Natural killer cell (primary cell): Measurements from ENCODE around the gene RBM38. TPM values are rescaled to one million over a fixed set of nuclear protein-coding genes. Genes with fewer than 3 reads are reported as not detected.

ENCODE experiments used
- ATAC-seq, 3 donors: fragments of 150-1000 bp in 2 of 3; fragments of 200-7000 bp in 1 of 3; cut with Tn5 transposase; 1 replicate in 1 of 3; 2 replicates in 2 of 3; pipeline ENCODE4 v1.10.0; 2021; ENCODE audit warnings: mild to moderate bottlenecking in 2 of 3, moderate library complexity in 2 of 3
- DNase-seq, 2 donors: peaks; one replicate each; pipeline versions ENCODE4 v3.0.0 to v3.0.0-alpha.2; 2013 to 2021; ENCODE audit warnings: mixed read lengths in 1 of 2
- H3K27ac ChIP-seq: one replicate; pipeline ENCODE4 v1.5.1; 2013; ENCODE audit warnings: mild to moderate bottlenecking, low read length
- H3K27me3 ChIP-seq: one replicate; pipeline ENCODE4 v1.6.1; 2013; ENCODE audit warnings: low read length; ENCODE audit not compliant: control insufficient read depth, insufficient read depth
- H3K36me3 ChIP-seq: one replicate; pipeline ENCODE4 v1.6.1; 2013; ENCODE audit warnings: low read length; ENCODE audit not compliant: control insufficient read depth, insufficient read depth
- H3K4me1 ChIP-seq: one replicate; pipeline ENCODE4 v1.6.1; 2013; ENCODE audit warnings: low read length; ENCODE audit not compliant: control insufficient read depth, insufficient read depth
- H3K4me3 ChIP-seq: one replicate; pipeline ENCODE4 v1.5.1; 2013; ENCODE audit warnings: low read length
- H3K9me3 ChIP-seq: one replicate; pipeline ENCODE4 v1.6.1; 2013; ENCODE audit warnings: low read length; ENCODE audit not compliant: control insufficient read depth, insufficient read depth
- H3K27ac Mint-ChIP-seq, 2 donors: one replicate each; pipeline ENCODE4 v1.8.0; 2022; ENCODE audit warnings: mild to moderate bottlenecking in 2 of 2, mixed read lengths in 2 of 2, moderate library complexity in 1 of 2
- H3K27me3 Mint-ChIP-seq, 2 donors: one replicate each; pipeline ENCODE4 v1.8.0; 2022; ENCODE audit warnings: low read depth in 2 of 2, mixed read lengths in 2 of 2
- H3K36me3 Mint-ChIP-seq: one replicate; pipeline ENCODE4 v1.8.0; 2022; ENCODE audit warnings: mixed read lengths
- H3K4me1 Mint-ChIP-seq, 2 donors: one replicate each; pipeline ENCODE4 v1.8.0; 2022; ENCODE audit warnings: mixed read lengths in 2 of 2
- H3K4me3 Mint-ChIP-seq: one replicate; pipeline ENCODE4 v1.8.0; 2022; ENCODE audit warnings: mild to moderate bottlenecking, moderate library complexity, mixed read lengths
- H3K9me3 Mint-ChIP-seq, 2 donors: one replicate each; pipeline ENCODE4 v1.8.0; 2022; ENCODE audit warnings: mixed read lengths in 2 of 2
- WGBS: methylation state at CpG from one replicate; pipeline ENCODE4 v1.1.7; 2013; ENCODE audit warnings: missing lambda C conversion rate; ENCODE audit not compliant: insufficient coverage; 5-methylcytosine and 5-hydroxymethylcytosine counted together
- intact Hi-C: fragments of 100-400 bp; cut with micrococcal nuclease; formaldehyde crosslinking; loops from one replicate; pipeline ENCODE4 v1.14.2; 2022
- total RNA-seq, 4 donors: library from RNA; stranded (reverse); fragments of 120-200 nt in 1 of 4; gene quantifications; one replicate each; pipeline versions ENCODE4 v1.2.3 to v1.2.4, GENCODE V29; 2013 to 2022
- TF ChIP-seq, protein P1 (sequence below): fragments of 200-600 bp; IDR thresholded peaks from one replicate; pipeline ENCODE4 v1.8.0; 2022; ENCODE audit warnings: antibody characterized with exemption

Gene RBM38
- total RNA-seq, 3 donors from 2014 or later (not counting 1 experiment from before 2014, with no cell fraction given): 217 to 392 (median 264) TPM

DNA sequence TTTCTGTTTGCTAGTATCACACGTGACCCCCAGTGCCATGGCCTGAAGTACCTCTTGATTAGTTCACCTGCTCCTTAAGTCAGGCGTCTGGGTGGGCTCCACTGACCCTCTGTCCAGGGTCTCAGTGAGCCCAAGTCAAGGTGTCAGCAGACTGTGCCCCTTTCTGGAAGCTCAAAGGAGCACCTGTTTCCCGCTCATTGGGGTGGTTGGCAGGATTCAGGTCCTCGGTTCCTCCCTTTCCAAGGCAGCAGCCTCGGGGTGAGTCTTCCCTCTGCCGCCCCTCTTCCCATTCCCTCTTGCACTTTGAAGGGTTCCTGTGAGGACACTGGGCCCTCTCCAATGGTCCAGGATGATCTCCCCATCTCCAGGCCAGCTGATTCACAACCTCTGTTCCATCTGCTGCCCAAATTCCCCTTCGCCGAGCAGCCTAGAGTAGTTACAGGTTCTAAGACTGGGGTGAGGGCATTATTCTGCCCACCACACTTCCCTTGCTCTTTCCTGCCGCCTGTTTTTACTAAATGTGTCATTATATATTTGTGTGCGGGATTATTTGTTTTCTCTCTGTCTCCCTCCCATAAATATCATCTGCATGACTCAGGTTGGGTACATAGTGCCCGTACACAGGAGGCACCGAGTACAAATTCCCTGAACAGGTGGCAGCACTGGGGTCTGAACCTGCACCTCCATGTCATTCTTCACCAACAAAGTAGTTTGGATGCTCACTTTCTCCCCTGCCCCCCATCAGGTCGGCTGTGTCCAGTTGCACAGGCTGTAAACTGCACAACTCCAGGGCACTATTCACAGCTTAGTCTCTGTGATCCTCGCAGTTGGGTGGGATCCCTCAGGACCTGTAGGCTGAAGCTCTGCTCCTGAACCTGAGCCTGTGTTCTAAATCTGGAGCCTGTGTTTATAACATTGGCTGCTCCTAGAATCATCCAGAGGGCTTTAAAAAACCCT is 58.5 kb downstream of the RBM38 start:
- TF ChIP-seq, protein P1, sequence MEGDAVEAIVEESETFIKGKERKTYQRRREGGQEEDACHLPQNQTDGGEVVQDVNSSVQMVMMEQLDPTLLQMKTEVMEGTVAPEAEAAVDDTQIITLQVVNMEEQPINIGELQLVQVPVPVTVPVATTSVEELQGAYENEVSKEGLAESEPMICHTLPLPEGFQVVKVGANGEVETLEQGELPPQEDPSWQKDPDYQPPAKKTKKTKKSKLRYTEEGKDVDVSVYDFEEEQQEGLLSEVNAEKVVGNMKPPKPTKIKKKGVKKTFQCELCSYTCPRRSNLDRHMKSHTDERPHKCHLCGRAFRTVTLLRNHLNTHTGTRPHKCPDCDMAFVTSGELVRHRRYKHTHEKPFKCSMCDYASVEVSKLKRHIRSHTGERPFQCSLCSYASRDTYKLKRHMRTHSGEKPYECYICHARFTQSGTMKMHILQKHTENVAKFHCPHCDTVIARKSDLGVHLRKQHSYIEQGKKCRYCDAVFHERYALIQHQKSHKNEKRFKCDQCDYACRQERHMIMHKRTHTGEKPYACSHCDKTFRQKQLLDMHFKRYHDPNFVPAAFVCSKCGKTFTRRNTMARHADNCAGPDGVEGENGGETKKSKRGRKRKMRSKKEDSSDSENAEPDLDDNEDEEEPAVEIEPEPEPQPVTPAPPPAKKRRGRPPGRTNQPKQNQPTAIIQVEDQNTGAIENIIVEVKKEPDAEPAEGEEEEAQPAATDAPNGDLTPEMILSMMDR: no peak
- no peak for DNase-seq
- Mint-ChIP-seq H3K36me3 (no peaks in the 10 kb centered on the region), H3K4me1 (peaks cover 46 to 47% of the 10 kb centered on the region in 2 donors), H3K27me3 (no peaks in the 10 kb centered on the region), H3K9me3 (no peaks in the 10 kb centered on the region), H3K4me3 (peak overlapping the region; percentile 77), H3K27ac (peak overlapping the region in 1 of 2 donors; percentile 87)
- Histone ChIP-seq H3K4me1 (peaks cover 43% of the 10 kb centered on the region), H3K4me3 (no peak overlapping the region), H3K27ac (no peak overlapping the region), H3K36me3 (no peaks in the 10 kb centered on the region), H3K9me3 (no peaks in the 10 kb centered on the region), H3K27me3 (no peaks in the 10 kb centered on the region)
- no peak for ATAC-seq
- intact Hi-C loops: loop anchor here (2.0 kb wide), 1 partner anchor 15 kb away; no protein-coding TSS in a partner anchor
- 67% methylated on average over 10 of the region's 14 CpGs for WGBS

DNA sequence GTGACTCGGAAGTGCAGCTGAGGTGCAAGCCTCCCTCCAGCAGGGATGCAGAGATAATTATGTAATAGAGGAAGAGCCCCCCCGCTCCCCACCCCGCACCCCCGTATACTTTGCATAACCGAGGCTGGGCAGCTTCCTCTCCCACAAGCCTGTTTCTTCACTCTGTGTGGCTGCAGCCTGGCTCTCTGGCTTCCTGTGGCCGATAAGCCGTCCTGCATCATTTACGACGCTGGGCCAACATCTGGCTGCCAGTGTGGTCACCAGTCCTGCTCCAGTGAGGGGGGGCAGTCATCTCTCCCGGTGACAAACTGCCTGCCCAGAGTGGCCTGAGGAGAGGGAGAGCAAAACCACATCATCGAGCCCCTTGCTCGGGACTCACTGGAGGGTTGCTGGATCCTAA is 59.2 kb downstream of the RBM38 start:
- Histone ChIP-seq H3K4me3 (no peak overlapping the region), H3K36me3 (no peaks in the 10 kb centered on the region), H3K4me1 (peaks cover 43% of the 10 kb centered on the region), H3K27me3 (no peaks in the 10 kb centered on the region), H3K9me3 (no peaks in the 10 kb centered on the region), H3K27ac (peak overlapping the region; percentile 4)
- no peaks in the 10 kb centered on the region for H3K27me3 Mint-ChIP-seq
- peak overlapping the region; percentile 77 for H3K4me3 Mint-ChIP-seq
- peak overlapping the region; percentile 76 to 87 for H3K27ac Mint-ChIP-seq
- TF ChIP-seq, protein P1: no peak
- H3K9me3 Mint-ChIP-seq: no peaks in the 10 kb centered on the region
- peaks cover 46 to 47% of the 10 kb centered on the region in 2 donors for H3K4me1 Mint-ChIP-seq
- 3% methylated on average over 11 of the region's 12 CpGs for WGBS
- H3K36me3 Mint-ChIP-seq: no peaks in the 10 kb centered on the region
- peak; percentile 64 to 84 (median 80) for ATAC-seq
- intact Hi-C loops: loop anchor here (2.0 kb wide), 1 partner anchor 16 kb away; no protein-coding TSS in a partner anchor
- DNase-seq: peak in 1 of 2 donors; percentile 43

GRCh38 chr20:57450931-57451330 is 59.7 kb downstream of the RBM38 start:
- peaks cover 46 to 47% of the 10 kb centered on the region in 2 donors for H3K4me1 Mint-ChIP-seq
- Histone ChIP-seq H3K4me1 (peaks cover 43% of the 10 kb centered on the region), H3K9me3 (no peaks in the 10 kb centered on the region), H3K27ac (peak overlapping the region; percentile 12), H3K27me3 (no peaks in the 10 kb centered on the region), H3K4me3 (no peak overlapping the region), H3K36me3 (no peaks in the 10 kb centered on the region)
- 28% methylated on average over 13 of the region's 13 CpGs for WGBS
- no peaks in the 10 kb centered on the region for H3K27me3 Mint-ChIP-seq
- intact Hi-C loops: loop anchor here (2.0 kb wide), 1 partner anchor 16 kb away; no protein-coding TSS in a partner anchor
- H3K27ac Mint-ChIP-seq: peak overlapping the region; percentile 76 to 87
- DNase-seq (no peak), ATAC-seq (peak; percentile 14 to 49 (median 31))
- H3K9me3 Mint-ChIP-seq: no peaks in the 10 kb centered on the region
- TF ChIP-seq, protein P1: no peak
- H3K36me3 Mint-ChIP-seq: no peaks in the 10 kb centered on the region
- H3K4me3 Mint-ChIP-seq: peak overlapping the region; percentile 77
